ENCODE measurements around the gene SPSB4. TPM values are rescaled to one million over a fixed set of nuclear protein-coding genes. Genes with fewer than 3 reads are reported as not detected.

SPSB4 gene
- total and polyA plus RNA-seq, 4 donors = 0.19 to 1.9 (median 0.87) TPM

DNA sequence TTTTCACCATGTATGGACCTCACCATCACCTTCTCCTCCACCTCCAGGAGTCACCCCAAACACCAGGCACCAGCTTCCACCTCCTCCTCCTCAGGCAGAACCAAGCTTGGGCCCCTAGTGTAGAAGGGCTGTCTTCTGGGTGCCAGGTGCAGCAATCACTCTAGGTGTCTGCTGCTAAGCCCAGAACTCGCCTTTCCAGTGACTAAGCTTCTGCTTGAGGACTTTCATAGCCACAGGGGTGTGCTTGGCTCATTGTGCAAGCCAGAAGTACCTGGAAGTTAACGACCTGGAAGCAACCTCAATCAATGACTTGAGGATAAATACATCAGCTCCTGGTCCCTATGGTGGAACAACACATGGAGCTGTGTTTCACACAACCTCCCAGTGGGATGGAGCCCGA, 130.7 kb downstream of the SPSB4 start:
- H3K4me1 ChIP-seq (ENCODE audit: control insufficient read depth in 4 of 4, insufficient read depth in 4 of 4, low read length in 3 of 4) = no peaks in the 10 kb centered on the region
- DNase-seq (ENCODE audit: low spot score) = no peak
- TF ChIP-seq, protein P1, sequence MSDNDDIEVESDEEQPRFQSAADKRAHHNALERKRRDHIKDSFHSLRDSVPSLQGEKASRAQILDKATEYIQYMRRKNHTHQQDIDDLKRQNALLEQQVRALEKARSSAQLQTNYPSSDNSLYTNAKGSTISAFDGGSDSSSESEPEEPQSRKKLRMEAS (IDR thresholded peaks at IDR 0.05) = no peak
- TF ChIP-seq HNF4G (IDR thresholded peaks at IDR 0.05) (no peak), REST (IDR thresholded peaks at IDR 0.05) (no peak), NR2F2 (IDR thresholded peaks at IDR 0.05) (no peak), RAD21 (IDR thresholded peaks at IDR 0.05) (no peak), RXRA (IDR thresholded peaks at IDR 0.05) (no peak), EGR1 (IDR thresholded peaks at IDR 0.05; ENCODE audit: low read depth in 2 of 2) (no peak), TAF1 (conservative IDR thresholded peaks at IDR 0.05) (no peak), JUND (IDR thresholded peaks at IDR 0.05) (no peak), FOXA1 (IDR thresholded peaks at IDR 0.05) (no peak), GABPA (IDR thresholded peaks at IDR 0.05 in 1 of 2, conservative IDR thresholded peaks at IDR 0.05 in 1 of 2) (no peak), YY1 (IDR thresholded peaks at IDR 0.05) (no peak), HNF4A (conservative IDR thresholded peaks at IDR 0.05) (no peak), SP1 (IDR thresholded peaks at IDR 0.05) (no peak), FOXA2 (IDR thresholded peaks at IDR 0.05) (no peak), ATF3 (IDR thresholded peaks at IDR 0.05) (no peak)
- TF ChIP-seq, protein P2, sequence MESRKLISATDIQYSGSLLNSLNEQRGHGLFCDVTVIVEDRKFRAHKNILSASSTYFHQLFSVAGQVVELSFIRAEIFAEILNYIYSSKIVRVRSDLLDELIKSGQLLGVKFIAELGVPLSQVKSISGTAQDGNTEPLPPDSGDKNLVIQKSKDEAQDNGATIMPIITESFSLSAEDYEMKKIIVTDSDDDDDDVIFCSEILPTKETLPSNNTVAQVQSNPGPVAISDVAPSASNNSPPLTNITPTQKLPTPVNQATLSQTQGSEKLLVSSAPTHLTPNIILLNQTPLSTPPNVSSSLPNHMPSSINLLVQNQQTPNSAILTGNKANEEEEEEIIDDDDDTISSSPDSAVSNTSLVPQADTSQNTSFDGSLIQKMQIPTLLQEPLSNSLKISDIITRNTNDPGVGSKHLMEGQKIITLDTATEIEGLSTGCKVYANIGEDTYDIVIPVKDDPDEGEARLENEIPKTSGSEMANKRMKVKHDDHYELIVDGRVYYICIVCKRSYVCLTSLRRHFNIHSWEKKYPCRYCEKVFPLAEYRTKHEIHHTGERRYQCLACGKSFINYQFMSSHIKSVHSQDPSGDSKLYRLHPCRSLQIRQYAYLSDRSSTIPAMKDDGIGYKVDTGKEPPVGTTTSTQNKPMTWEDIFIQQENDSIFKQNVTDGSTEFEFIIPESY (IDR thresholded peaks at IDR 0.05) = no peak
- TF ChIP-seq, protein P3, sequence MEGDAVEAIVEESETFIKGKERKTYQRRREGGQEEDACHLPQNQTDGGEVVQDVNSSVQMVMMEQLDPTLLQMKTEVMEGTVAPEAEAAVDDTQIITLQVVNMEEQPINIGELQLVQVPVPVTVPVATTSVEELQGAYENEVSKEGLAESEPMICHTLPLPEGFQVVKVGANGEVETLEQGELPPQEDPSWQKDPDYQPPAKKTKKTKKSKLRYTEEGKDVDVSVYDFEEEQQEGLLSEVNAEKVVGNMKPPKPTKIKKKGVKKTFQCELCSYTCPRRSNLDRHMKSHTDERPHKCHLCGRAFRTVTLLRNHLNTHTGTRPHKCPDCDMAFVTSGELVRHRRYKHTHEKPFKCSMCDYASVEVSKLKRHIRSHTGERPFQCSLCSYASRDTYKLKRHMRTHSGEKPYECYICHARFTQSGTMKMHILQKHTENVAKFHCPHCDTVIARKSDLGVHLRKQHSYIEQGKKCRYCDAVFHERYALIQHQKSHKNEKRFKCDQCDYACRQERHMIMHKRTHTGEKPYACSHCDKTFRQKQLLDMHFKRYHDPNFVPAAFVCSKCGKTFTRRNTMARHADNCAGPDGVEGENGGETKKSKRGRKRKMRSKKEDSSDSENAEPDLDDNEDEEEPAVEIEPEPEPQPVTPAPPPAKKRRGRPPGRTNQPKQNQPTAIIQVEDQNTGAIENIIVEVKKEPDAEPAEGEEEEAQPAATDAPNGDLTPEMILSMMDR (IDR thresholded peaks at IDR 0.05; ENCODE audit: low read depth, low read length, missing input control) = no peak
- H3K4me3 ChIP-seq (ENCODE audit: low read depth in 1 of 3, low read length in 3 of 3) = no peak overlapping the region
- no peak overlapping the region for H3K9ac ChIP-seq (ENCODE audit: low read depth in 1 of 2, low read length in 2 of 2)
- H3K36me3 ChIP-seq (ENCODE audit: control insufficient read depth in 4 of 4, insufficient read depth in 3 of 4, low read depth in 1 of 4, low read length in 3 of 4) = no peaks in the 10 kb centered on the region
- 78% methylated on average over 3 of the region's 3 CpGs for WGBS
- peaks cover 0 to 4% (median 0%) of the 10 kb centered on the region in 4 donors for H3K27me3 ChIP-seq (ENCODE audit: control insufficient read depth in 4 of 4, insufficient read depth in 4 of 4, low read length in 3 of 4)
- H3K27ac ChIP-seq (ENCODE audit: low read depth in 1 of 2, low read length in 2 of 2) = no peak overlapping the region
- H3K9me3 ChIP-seq (ENCODE audit: control insufficient read depth in 4 of 4, low read length in 3 of 4) = peaks cover 0 to 1% (median 0%) of the 10 kb centered on the region in 4 donors

Data from liver (tissue), 9 donors.